ENCODE measurements around the gene GAB2.
"Not testable (repeated sequence)": the region's sequence is repeated elsewhere in the genome, so short reads cannot be mapped to it uniquely, and the experiment has no call there.

The GAB2 gene

GRCh38 chr11:78277314-78277994, 140.2 kb downstream of the GAB2 start:
- no peak for TF ChIP-seq POLR2A (IDR thresholded peaks at IDR 0.05; ENCODE audit: low read length)
- TF ChIP-seq GATA1 (IDR thresholded peaks at IDR 0.05; ENCODE audit: low read depth, low read length), result no peak
- DNase-seq, result no peak

GRCh38 chr11:78276311-78276710, 141.3 kb downstream of the GAB2 start:
- DNase-seq, result no peak
- TF ChIP-seq POLR2A (IDR thresholded peaks at IDR 0.05; ENCODE audit: low read length) (no peak), GATA1 (IDR thresholded peaks at IDR 0.05; ENCODE audit: low read depth, low read length) (no peak)

DNA sequence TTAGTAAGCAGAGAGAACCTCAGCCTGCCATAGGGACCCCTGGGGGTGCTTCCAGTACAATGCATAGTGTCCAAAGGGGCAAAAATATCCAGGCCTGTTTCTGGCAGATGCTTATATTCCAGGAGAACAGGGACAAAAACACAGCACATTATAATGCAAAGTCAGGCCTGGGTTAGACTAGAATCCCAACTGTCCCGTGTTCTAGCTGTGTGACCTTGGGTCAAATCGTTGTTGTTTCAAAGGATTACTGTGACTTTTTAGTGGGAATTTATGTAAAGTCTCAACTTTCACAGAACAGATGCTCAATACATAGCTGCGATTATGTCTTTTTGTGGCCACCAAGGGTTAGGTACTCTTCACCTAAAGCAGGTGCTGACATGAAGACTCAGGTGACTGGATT, 142.9 kb downstream of the GAB2 start:
- TF ChIP-seq GATA1 (IDR thresholded peaks at IDR 0.05; ENCODE audit: low read depth, low read length) (no peak), POLR2A (IDR thresholded peaks at IDR 0.05; ENCODE audit: low read length) (no peak)
- DNase-seq, result no peak

- not testable (repeated sequence) for DNase-seq
Measured at GRCh38 chr11:78272625-78273269, 144.9 kb downstream of the GAB2 start.

GRCh38 chr11:78271801-78272200, 145.8 kb downstream of the GAB2 start:
- not testable (repeated sequence) for DNase-seq

DNA sequence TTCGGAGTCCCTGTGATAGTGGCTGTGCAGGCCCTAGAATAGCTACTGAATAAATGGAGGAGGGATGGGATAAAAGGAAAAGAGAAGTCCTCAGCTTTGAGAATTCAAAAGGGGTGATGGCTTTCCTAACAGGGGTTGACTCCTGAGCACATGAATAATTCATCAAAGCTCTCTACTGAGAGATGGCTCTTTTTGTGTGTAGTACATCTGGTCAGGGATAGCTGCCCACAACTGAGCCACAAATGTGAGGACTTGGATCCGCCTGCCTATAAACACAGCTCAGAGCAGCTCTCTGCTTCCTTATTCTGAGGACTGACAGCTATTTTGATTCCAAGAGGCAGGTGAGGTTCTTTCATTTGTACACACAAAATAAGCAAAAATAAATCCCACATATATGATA, 146.6 kb downstream of the GAB2 start:
- no peak for DNase-seq

DNA sequence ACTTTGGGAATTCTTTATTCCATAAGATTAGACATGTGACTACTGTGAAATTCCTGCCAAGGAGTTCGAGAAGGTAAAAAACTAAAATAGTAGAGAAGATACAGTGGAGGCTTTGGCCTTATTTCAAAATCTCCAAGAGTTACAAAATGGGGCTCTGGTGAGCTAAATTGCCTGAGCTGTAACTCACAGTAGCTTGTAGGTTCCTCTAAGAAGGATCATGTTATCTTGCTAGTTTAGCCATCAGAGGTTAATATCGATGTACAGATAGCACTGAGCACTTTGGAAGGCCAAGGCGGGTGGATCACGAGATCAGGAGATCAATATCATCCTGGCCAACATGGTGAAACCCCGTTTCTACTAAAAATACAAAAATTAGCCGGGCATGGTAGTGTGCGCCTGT, 147.8 kb downstream of the GAB2 start:
- TF ChIP-seq GATA1 (IDR thresholded peaks at IDR 0.05; ENCODE audit: low read depth, low read length) (no peak), POLR2A (IDR thresholded peaks at IDR 0.05; ENCODE audit: low read length) (no peak)
- no peak for DNase-seq

More for the DNA sequence above, 146.6 kb downstream of the GAB2 start:
- TF ChIP-seq POLR2A (IDR thresholded peaks at IDR 0.05; ENCODE audit: low read length) (no peak), GATA1 (IDR thresholded peaks at IDR 0.05; ENCODE audit: low read depth, low read length) (no peak)

GRCh38 chr11:78268591-78269410, 148.8 kb downstream of the GAB2 start:
- no peak for TF ChIP-seq POLR2A (IDR thresholded peaks at IDR 0.05; ENCODE audit: low read length)
- no peak for TF ChIP-seq GATA1 (IDR thresholded peaks at IDR 0.05; ENCODE audit: low read depth, low read length)
- DNase-seq, result no peak

GRCh38 chr11:78266451-78266850, 151.2 kb downstream of the GAB2 start:
- DNase-seq, result no peak
- TF ChIP-seq GATA1 (IDR thresholded peaks at IDR 0.05; ENCODE audit: low read depth, low read length) (no peak), POLR2A (IDR thresholded peaks at IDR 0.05; ENCODE audit: low read length) (no peak)

DNA sequence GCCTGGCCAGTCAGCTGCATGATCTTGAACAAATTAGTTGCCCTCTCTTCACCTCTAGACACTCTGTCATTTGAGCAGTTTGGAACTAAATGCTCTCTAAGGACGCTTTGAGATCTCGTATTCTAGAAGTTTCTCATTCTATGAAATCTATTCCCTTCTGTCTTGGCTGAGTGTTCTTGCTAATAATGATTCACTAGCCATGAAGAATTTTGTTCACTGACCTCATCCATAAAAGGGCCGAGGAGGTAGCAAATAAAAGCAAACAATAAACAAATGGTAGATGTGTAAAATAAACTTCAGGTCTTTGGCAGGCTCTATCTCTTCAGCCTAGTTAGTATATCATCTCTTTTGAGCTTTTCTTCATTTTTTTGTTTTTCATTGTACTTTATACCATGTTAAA, 152.3 kb downstream of the GAB2 start:
- TF ChIP-seq GATA1 (IDR thresholded peaks at IDR 0.05; ENCODE audit: low read depth, low read length), result no peak
- no peak for TF ChIP-seq POLR2A (IDR thresholded peaks at IDR 0.05; ENCODE audit: low read length)
- DNase-seq, result no peak

DNA sequence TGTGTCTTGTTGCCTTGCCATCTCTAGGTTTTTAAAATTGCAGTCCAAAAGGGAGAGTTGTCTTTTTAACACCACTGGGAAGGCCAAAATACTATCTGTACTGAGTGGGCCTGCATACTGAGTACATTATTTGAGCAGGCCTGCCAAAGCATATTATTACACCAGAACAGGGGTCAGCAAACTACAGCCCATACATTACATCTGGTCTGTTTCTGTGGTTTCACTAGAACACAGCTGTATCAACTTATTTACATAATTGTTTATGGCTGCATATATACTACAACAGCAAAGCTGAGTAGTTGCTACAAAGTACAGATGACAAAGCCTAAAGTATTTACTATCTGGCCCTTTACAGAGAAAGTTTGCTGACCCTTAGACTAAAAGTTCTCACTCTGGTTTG, 154.9 kb downstream of the GAB2 start:
- TF ChIP-seq GATA1 (IDR thresholded peaks at IDR 0.05; ENCODE audit: low read depth, low read length), result no peak
- no peak for TF ChIP-seq POLR2A (IDR thresholded peaks at IDR 0.05; ENCODE audit: low read length)
- DNase-seq, result no peak

DNA sequence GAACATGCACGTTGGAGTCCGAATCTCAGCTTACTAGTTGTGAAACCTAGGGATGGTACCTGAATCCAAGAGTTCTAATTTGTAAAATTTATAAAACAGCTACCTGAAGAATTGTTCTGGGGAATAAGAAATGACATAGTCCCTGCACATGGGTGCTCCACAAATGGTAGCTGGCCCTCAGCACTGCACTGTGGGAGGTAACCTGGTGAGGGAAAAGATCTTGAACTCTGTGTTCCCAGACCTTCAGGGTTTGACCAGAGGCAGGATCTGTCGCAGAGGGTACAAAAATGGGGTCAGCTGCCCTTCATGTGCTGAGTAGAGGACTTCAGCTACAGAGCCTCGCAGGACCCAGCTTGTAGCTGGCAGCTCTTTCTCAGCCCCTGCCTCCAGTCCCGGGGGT, 155.4 kb downstream of the GAB2 start:
- DNase-seq, result no peak
- TF ChIP-seq POLR2A (IDR thresholded peaks at IDR 0.05; ENCODE audit: low read length) (no peak), GATA1 (IDR thresholded peaks at IDR 0.05; ENCODE audit: low read depth, low read length) (no peak)

DNA sequence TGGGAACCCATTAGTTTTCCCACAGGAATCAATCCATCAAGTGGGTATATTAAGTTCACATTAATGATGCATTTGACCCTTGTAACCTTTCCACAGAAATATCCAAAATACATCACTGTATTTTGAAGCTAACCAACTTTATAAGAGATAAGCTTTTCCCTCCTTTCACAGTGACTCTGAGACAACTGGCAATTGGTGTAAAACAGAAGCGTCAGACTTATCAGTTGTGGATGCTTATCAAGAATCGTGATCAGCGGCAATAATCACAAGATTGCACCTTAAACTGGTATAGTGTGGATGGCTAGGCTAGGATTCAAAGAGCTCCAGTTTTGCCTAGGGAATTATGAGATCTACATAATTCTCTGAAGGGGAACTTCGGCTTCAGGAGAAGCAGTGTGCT, 155.8 kb downstream of the GAB2 start:
- no peak for DNase-seq
- TF ChIP-seq POLR2A (IDR thresholded peaks at IDR 0.05; ENCODE audit: low read length), result no peak
- no peak for TF ChIP-seq GATA1 (IDR thresholded peaks at IDR 0.05; ENCODE audit: low read depth, low read length)

DNA sequence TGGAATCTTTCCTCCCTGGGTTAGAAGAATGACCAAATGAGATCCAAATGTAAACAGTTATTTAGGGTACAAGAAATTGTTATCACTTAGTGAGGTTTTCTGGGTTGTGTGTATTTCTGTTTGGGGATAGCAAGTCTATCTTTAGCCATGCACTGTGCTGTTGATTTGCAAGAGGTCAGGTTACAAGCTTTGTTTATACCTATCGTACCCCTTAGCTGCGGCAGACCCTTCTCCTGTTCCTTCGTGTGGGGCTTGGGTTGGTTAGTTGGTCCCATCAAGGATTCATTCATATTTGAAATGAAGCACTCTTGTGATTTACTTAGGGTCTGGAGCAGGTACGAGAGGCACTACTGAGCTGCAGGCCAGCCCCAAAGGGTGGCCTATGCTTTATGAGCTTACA, 156.3 kb downstream of the GAB2 start:
- TF ChIP-seq GATA1 (IDR thresholded peaks at IDR 0.05; ENCODE audit: low read depth, low read length) (no peak), POLR2A (IDR thresholded peaks at IDR 0.05; ENCODE audit: low read length) (no peak)
- no peak for DNase-seq

Data from erythroblast (primary cell).